ENCODE results near the gene KCNIP4. TPM values are rescaled to one million over a fixed set of nuclear protein-coding genes. Genes with fewer than 3 reads are reported as not detected.

The KCNIP4 gene
- polyA plus RNA-seq, 3 donors = 0.09 to 0.25 TPM; not detected in 1

DNA sequence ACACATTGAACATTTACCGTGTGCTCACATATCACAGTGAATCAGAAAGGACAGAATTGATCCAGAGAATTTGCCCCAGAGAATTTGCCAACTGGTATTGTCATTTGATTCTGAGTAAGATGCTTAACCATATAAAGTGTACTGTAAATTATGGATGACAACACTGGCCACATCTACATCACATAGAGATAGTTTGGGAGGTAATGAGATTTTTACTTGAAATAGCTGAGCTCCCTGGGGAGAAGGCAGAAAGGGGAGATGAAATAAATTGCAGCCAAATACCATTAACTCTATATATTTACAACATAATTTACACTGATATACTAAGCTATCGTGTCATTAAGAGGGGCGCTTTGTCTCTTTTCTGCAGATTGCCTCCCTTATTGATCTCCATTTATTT is 564.0 kb downstream of the KCNIP4 start:
- WGBS (ENCODE audit: insufficient coverage) = 100% methylated on average over 2 of the region's 3 CpGs
- H3K4me3 Mint-ChIP-seq = no peak overlapping the region
- Histone ChIP-seq H3K27ac (ENCODE audit: low read depth in 1 of 2, low read length in 2 of 2) (no peak overlapping the region), H3K4me3 (replicated peaks in 1 of 3; ENCODE audit: low read depth in 2 of 3, low read length in 3 of 3) (no peak overlapping the region), H3K36me3 (replicated peaks in 1 of 2; ENCODE audit: control insufficient read depth in 1 of 2, insufficient read depth in 2 of 2, low read length in 2 of 2) (no peaks in the 10 kb centered on the region), H3K79me2 (ENCODE audit: insufficient read depth, low read length) (no peaks in the 10 kb centered on the region), H3K27me3 (ENCODE audit: control insufficient read depth in 2 of 2, insufficient read depth in 2 of 2, low read length in 2 of 2) (no peaks in the 10 kb centered on the region), H2AFZ (ENCODE audit: insufficient read depth, low read depth, low read length, poor library complexity, severe bottlenecking) (no peak overlapping the region), H3K9me3 (replicated peaks in 1 of 2; ENCODE audit: control insufficient read depth in 1 of 2, insufficient read depth in 1 of 2, low read length in 2 of 2) (no peaks in the 10 kb centered on the region), H3K4me2 (replicated peaks; ENCODE audit: extremely low read depth, low read length, poor library complexity, severe bottlenecking) (no peak overlapping the region), H4K20me1 (ENCODE audit: insufficient read depth, low read length) (no peaks in the 10 kb centered on the region), H3K9ac (ENCODE audit: insufficient read depth, low read length, poor library complexity, severe bottlenecking) (no peak overlapping the region), H3K4me1 (ENCODE audit: control insufficient read depth in 1 of 2, insufficient read depth in 2 of 2, low read length in 2 of 2) (no peaks in the 10 kb centered on the region)
- intact Hi-C loops (cut with micrococcal nuclease) = no loop called here
- H3K27ac Mint-ChIP-seq = no peak overlapping the region
- TF ChIP-seq, protein P1, sequence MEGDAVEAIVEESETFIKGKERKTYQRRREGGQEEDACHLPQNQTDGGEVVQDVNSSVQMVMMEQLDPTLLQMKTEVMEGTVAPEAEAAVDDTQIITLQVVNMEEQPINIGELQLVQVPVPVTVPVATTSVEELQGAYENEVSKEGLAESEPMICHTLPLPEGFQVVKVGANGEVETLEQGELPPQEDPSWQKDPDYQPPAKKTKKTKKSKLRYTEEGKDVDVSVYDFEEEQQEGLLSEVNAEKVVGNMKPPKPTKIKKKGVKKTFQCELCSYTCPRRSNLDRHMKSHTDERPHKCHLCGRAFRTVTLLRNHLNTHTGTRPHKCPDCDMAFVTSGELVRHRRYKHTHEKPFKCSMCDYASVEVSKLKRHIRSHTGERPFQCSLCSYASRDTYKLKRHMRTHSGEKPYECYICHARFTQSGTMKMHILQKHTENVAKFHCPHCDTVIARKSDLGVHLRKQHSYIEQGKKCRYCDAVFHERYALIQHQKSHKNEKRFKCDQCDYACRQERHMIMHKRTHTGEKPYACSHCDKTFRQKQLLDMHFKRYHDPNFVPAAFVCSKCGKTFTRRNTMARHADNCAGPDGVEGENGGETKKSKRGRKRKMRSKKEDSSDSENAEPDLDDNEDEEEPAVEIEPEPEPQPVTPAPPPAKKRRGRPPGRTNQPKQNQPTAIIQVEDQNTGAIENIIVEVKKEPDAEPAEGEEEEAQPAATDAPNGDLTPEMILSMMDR (IDR thresholded peaks at IDR 0.05) = no peak
- no peaks in the 10 kb centered on the region for H3K4me1 Mint-ChIP-seq
- peaks cover 0 to 6% (median 0%) of the 10 kb centered on the region in 7 donors for H3K9me3 Mint-ChIP-seq
- H3K36me3 Mint-ChIP-seq = no peaks in the 10 kb centered on the region
- DNase-seq = no peak
- H3K27me3 Mint-ChIP-seq (ENCODE audit: low read depth in 3 of 3) = no peaks in the 10 kb centered on the region

DNA sequence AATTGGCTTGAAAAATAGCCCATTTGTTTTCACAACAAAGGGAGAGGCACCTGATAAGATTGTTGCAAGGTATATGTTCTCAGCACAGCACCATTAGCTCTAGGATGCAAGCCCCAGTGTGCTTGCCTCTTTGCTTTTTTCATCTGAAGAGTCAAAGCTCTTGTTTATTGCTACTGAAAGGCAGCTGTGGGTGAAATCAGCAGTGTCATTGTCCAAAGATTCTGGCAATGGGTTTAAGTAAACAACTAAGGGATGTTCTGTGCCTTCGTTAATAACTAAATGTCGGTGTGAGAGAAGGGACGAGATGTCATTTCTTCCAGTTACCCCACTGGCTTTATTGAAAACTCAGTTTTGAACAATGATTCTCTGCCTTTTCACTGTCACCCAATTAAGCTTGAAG is 567.7 kb downstream of the KCNIP4 start:
- no peak overlapping the region for H3K27ac Mint-ChIP-seq

More for the DNA sequence above, 567.7 kb downstream of the KCNIP4 start:
- no peak overlapping the region for H3K4me3 Mint-ChIP-seq
- Histone ChIP-seq H3K36me3 (replicated peaks in 1 of 2; ENCODE audit: control insufficient read depth in 1 of 2, insufficient read depth in 2 of 2, low read length in 2 of 2) (no peaks in the 10 kb centered on the region), H3K9ac (ENCODE audit: insufficient read depth, low read length, poor library complexity, severe bottlenecking) (no peak overlapping the region), H3K4me2 (replicated peaks; ENCODE audit: extremely low read depth, low read length, poor library complexity, severe bottlenecking) (no peak overlapping the region), H2AFZ (ENCODE audit: insufficient read depth, low read depth, low read length, poor library complexity, severe bottlenecking) (no peak overlapping the region), H3K27ac (ENCODE audit: low read depth in 1 of 2, low read length in 2 of 2) (no peak overlapping the region), H3K4me3 (replicated peaks in 1 of 3; ENCODE audit: low read depth in 2 of 3, low read length in 3 of 3) (no peak overlapping the region), H4K20me1 (ENCODE audit: insufficient read depth, low read length) (no peaks in the 10 kb centered on the region), H3K9me3 (replicated peaks in 1 of 2; ENCODE audit: control insufficient read depth in 1 of 2, insufficient read depth in 1 of 2, low read length in 2 of 2) (no peaks in the 10 kb centered on the region), H3K4me1 (ENCODE audit: control insufficient read depth in 1 of 2, insufficient read depth in 2 of 2, low read length in 2 of 2) (no peaks in the 10 kb centered on the region), H3K27me3 (ENCODE audit: control insufficient read depth in 2 of 2, insufficient read depth in 2 of 2, low read length in 2 of 2) (no peaks in the 10 kb centered on the region), H3K79me2 (ENCODE audit: insufficient read depth, low read length) (no peaks in the 10 kb centered on the region)
- H3K4me1 Mint-ChIP-seq = no peaks in the 10 kb centered on the region
- WGBS (ENCODE audit: insufficient coverage) = 100% methylated on average over 1 of the region's 3 CpGs
- H3K27me3 Mint-ChIP-seq (ENCODE audit: low read depth in 3 of 3) = no peaks in the 10 kb centered on the region
- no peaks in the 10 kb centered on the region for H3K36me3 Mint-ChIP-seq
- DNase-seq = no peak
- H3K9me3 Mint-ChIP-seq = peaks cover 0 to 5% (median 2%) of the 10 kb centered on the region in 7 donors
- intact Hi-C loops (cut with micrococcal nuclease) = no loop called here
- TF ChIP-seq, protein P1 (IDR thresholded peaks at IDR 0.05) = no peak

Measured in CD14-positive monocyte (primary cell).